NT2/D1 (cell line): ENCODE results near the gene RABL3.

Source experiments
- DNase-seq: peaks from one replicate; pipeline ENCODE4 v3.0.0-alpha.2; 2011; ENCODE audit warnings: low read depth, low spot score
- H3K27me3 ChIP-seq: 2 replicates; pipeline ENCODE4 v1.6.0; 2011; ENCODE audit warnings: mild to moderate bottlenecking; ENCODE audit not compliant: insufficient read length, insufficient read depth
- H3K36me3 ChIP-seq: 2 replicates; pipeline ENCODE4 v1.6.1; 2011; ENCODE audit warnings: mild to moderate bottlenecking, low read length, mixed read lengths; ENCODE audit not compliant: insufficient read depth, insufficient read length
- H3K4me1 ChIP-seq: 2 replicates; pipeline ENCODE4 v1.5.1; 2011; ENCODE audit not compliant: insufficient read depth, insufficient read length
- H3K4me3 ChIP-seq: 2 replicates; pipeline ENCODE4 v1.5.1; 2011; ENCODE audit warnings: low read depth; ENCODE audit not compliant: insufficient read length
- H3K9ac ChIP-seq: 2 replicates; pipeline ENCODE4 v1.6.0; 2011; ENCODE audit warnings: low read depth; ENCODE audit not compliant: insufficient read length
- H3K9me3 ChIP-seq: 2 replicates; pipeline ENCODE4 v1.5.1; 2011; ENCODE audit warnings: mild to moderate bottlenecking, low read length; ENCODE audit not compliant: insufficient read depth
- SUZ12 ChIP-seq: IDR thresholded peaks from 2 replicates; pipeline ENCODE4 v1.6.1; 2011; ENCODE audit not compliant: insufficient read length, insufficient read depth; ENCODE audit errors: extremely low read depth
- YY1 ChIP-seq: IDR thresholded peaks from 2 replicates; pipeline ENCODE4 v1.6.1; 2011; ENCODE audit not compliant: insufficient read length, insufficient read depth
- ZNF274 ChIP-seq: IDR thresholded peaks from 2 replicates; pipeline ENCODE4 v1.6.1; 2011; ENCODE audit warnings: mild to moderate bottlenecking, low read depth, low read length

RABL3 gene

GRCh38 chr3:120652896-120653545 is 89.3 kb downstream of the RABL3 start:
- 0 out of 2 replicates have a peak, but pooled peaks cover under 1% of the 10 kb centered on the region for H3K9me3 ChIP-seq
- H3K4me3 ChIP-seq = no peak overlapping the region
- H3K9ac ChIP-seq = no peak overlapping the region
- DNase-seq = no peak
- no peaks in the 10 kb centered on the region for H3K4me1 ChIP-seq
- no peak for TF ChIP-seq YY1
- TF ChIP-seq ZNF274 = no peak
- no peak for TF ChIP-seq SUZ12
- H3K27me3 ChIP-seq = no peaks in the 10 kb centered on the region
- no peaks in the 10 kb centered on the region for H3K36me3 ChIP-seq

DNA sequence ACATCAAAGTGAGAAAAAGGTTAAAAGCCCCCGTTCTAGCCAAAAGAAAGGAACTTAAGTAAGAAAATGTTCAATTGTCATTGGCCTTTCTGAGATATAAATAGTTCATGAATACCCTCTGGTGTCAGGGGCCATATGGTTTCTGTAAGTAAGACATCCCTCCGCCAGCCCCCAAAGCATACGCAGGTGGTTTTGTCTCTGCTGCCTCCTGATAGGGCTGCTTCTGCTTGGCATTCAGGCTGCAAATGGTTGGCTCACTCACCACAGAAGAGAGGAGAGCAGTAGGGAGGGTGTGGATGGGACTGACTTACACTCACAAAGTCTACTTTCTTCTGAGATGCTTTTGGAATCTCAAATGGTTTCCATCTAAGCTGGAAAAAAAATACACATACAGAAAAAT is 90.0 kb downstream of the RABL3 start:
- no peak for DNase-seq
- H3K4me3 ChIP-seq = no peak overlapping the region
- H3K4me1 ChIP-seq = no peaks in the 10 kb centered on the region
- H3K27me3 ChIP-seq = no peaks in the 10 kb centered on the region
- H3K9ac ChIP-seq = no peak overlapping the region
- H3K36me3 ChIP-seq = no peaks in the 10 kb centered on the region
- no peaks in the 10 kb centered on the region for H3K9me3 ChIP-seq
- TF ChIP-seq YY1 (no peak), SUZ12 (no peak), ZNF274 (no peak)

DNA sequence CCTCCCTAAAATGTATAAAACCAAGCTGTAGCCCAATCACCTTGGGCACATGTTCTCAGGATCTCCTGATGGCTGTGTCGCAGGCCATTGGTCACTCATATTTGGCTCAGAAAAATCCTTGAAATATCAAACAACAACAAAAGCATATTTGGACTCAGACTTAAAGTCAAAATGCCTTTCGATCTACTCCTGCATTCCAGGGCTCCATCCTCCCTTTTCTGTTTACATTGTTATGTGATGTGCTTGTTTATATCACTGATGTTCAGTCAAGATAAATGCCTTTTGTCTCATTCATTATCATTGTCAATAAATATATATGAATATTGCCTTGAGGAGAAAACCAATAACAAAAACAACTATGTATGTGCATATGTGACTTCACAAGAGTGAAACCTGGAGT is 92.0 kb downstream of the RABL3 start:
- Histone ChIP-seq H3K4me3 (no peak overlapping the region), H3K9ac (no peak overlapping the region), H3K9me3 (no peaks in the 10 kb centered on the region), H3K36me3 (no peaks in the 10 kb centered on the region), H3K27me3 (no peaks in the 10 kb centered on the region), H3K4me1 (no peaks in the 10 kb centered on the region)
- no peak for TF ChIP-seq ZNF274
- no peak for TF ChIP-seq YY1
- TF ChIP-seq SUZ12 = no peak
- no peak for DNase-seq

DNA sequence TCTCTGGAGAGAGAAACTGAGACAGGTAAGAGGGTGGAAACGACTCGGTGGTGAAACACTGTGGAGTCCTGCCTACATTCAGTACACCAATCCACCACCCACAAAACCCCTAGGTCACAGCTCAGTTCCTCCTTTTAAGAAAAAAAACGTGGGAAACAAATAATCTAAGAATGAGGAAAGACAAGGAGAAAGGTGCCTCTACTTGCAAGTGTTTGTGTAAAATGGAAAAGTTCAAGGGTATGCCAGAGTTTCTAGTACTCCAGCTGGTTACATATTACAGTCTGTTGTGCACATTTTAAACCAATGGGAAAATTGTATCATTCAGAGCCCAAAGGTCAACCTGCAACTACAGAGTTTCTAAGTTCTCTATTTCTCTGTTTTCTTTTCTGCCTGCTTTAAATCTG is 92.5 kb downstream of the RABL3 start:
- no peaks in the 10 kb centered on the region for H3K9me3 ChIP-seq
- no peak overlapping the region for H3K4me3 ChIP-seq
- H3K9ac ChIP-seq = no peak overlapping the region
- no peaks in the 10 kb centered on the region for H3K36me3 ChIP-seq
- no peak for DNase-seq
- no peaks in the 10 kb centered on the region for H3K27me3 ChIP-seq
- H3K4me1 ChIP-seq = no peaks in the 10 kb centered on the region
- TF ChIP-seq ZNF274 (no peak), YY1 (no peak), SUZ12 (no peak)

DNA sequence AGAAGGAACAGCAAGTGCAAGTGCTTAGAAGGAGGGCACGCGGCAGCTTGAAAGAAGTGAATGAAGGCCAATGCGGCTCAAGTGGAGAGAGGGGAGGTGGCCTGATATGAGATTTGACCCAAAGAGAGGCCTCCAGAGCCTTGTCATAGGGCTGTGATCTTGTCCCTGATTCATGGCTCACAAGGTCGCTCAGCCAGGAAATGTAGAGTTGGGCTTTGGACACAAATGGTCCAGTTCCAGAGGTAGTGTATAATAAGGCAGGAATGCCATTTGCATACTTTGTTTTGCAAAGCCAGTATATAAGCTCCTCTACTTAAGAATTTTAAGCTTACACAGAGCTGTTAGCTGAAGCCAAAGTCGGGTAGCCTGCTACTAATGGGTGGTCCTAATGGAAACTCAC is 94.0 kb downstream of the RABL3 start:
- H3K27me3 ChIP-seq = no peaks in the 10 kb centered on the region
- H3K9ac ChIP-seq = no peak overlapping the region
- no peaks in the 10 kb centered on the region for H3K4me1 ChIP-seq
- H3K4me3 ChIP-seq = no peak overlapping the region
- H3K36me3 ChIP-seq = no peaks in the 10 kb centered on the region
- TF ChIP-seq SUZ12 (no peak), YY1 (no peak), ZNF274 (no peak)
- no peaks in the 10 kb centered on the region for H3K9me3 ChIP-seq
- no peak for DNase-seq

GRCh38 chr3:120646771-120647432 is 95.4 kb downstream of the RABL3 start:
- no peak for TF ChIP-seq YY1
- no peaks in the 10 kb centered on the region for H3K27me3 ChIP-seq
- no peak for DNase-seq
- no peak overlapping the region for H3K4me3 ChIP-seq
- no peaks in the 10 kb centered on the region for H3K9me3 ChIP-seq
- H3K36me3 ChIP-seq = no peaks in the 10 kb centered on the region
- no peak overlapping the region for H3K9ac ChIP-seq
- no peaks in the 10 kb centered on the region for H3K4me1 ChIP-seq

DNA sequence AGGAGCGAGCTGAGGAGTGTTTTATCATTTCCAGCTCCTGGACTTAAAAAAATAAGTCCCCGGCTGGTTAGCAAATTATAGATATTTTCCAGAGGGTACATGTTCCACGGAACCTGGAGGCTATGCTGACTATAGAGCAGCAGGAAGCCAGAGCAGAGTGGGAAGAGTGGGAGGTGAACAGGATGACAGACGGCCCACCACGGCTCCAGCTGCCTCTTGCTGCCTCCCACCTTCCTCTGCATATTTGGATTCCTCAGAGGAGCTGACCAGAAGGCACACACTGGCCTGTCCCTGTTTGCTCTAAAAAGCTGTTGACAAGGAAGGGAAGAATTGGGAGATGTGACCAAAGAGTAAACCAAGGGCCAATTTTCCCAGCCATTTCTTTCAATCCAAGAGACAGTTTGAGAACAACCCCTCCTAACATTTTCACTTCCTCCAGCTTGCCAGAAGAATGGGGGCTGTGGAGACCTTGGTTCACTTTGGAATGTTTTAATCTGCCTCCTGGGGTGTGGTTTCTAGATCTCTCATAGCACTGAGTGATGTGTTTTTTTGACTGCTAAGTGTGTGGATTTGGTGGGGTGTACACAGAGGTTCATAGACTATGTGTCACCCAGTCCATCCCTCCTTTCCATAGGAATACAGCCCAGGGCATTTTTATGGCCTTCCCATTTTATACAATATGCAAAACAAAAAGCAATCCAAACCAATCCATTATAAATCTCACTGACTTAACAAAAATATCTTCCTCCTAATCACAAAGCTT is 97.1 kb downstream of the RABL3 start:
- DNase-seq = no peak
- Histone ChIP-seq H3K36me3 (no peaks in the 10 kb centered on the region), H3K4me3 (no peak overlapping the region), H3K9ac (no peak overlapping the region), H3K4me1 (no peaks in the 10 kb centered on the region), H3K9me3 (no peaks in the 10 kb centered on the region), H3K27me3 (no peaks in the 10 kb centered on the region)
- TF ChIP-seq ZNF274 = no peak
- no peak for TF ChIP-seq SUZ12
- no peak for TF ChIP-seq YY1
